GM12891 (cell line): ENCODE data around the gene ABCA13.

ENCODE experiments used
- DNase-seq: peaks from one replicate; pipeline ENCODE4 v3.0.0; 2011; ENCODE audit warnings: low spot score; ENCODE audit not compliant: insufficient read length
- FAIRE-seq: peaks from 2 replicates; lab custom pipeline; 2011; peaks lifted over from hg19 to GRCh38; lab: Jason Lieb, UNC
- PAX5 ChIP-seq: IDR thresholded peaks from 2 replicates; pipeline ENCODE4 v1.6.1; 2011; ENCODE audit warnings: low read length, moderate library complexity, mild to moderate bottlenecking; ENCODE audit not compliant: insufficient read depth, severe bottlenecking
- POLR2A ChIP-seq: IDR thresholded peaks from 2 replicates; pipeline ENCODE4 v1.6.1; 2011; ENCODE audit warnings: low read depth, low read length, control low read depth
- POLR2AphosphoS5 ChIP-seq: IDR thresholded peaks from 2 replicates; pipeline ENCODE4 v1.6.1; 2011; ENCODE audit warnings: low read depth, low read length, control low read depth
- POU2F2 ChIP-seq: IDR thresholded peaks from 2 replicates; pipeline ENCODE4 v1.6.1; 2011; ENCODE audit warnings: low read depth, mild to moderate bottlenecking, control low read depth, low read length, moderate library complexity
- SPI1 ChIP-seq: IDR thresholded peaks from 2 replicates; pipeline ENCODE4 v1.6.1; 2011; ENCODE audit warnings: low read depth, low read length, control low read depth
- TAF1 ChIP-seq: IDR thresholded peaks from 2 replicates; pipeline ENCODE4 v1.6.1; 2011; ENCODE audit warnings: low read depth, low read length, control low read depth

Gene ABCA13

DNA sequence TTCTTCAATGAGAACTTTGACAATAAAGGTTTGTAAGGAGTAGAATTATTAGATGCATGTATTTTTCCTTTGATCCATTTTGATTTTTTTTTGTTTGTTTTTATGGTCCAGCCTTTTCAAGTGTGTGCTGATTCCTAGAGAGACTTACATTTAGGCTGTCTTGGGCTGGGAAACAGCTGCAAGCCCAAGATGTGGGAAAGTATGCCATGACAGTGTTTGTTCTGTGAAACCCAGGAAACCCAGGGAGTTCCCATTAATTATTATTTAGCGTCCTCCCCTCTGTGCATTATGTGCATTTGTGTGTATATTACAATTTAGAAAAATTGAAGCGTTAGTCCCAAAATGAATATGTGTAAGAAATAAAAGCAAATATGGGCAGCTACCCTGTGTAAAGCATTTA is 216.7 kb downstream of the ABCA13 start:
- TF ChIP-seq TAF1, result no peak
- TF ChIP-seq PAX5, result no peak
- no peak for TF ChIP-seq POU2F2
- TF ChIP-seq POLR2AphosphoS5, result no peak
- TF ChIP-seq SPI1, result no peak
- no peak for TF ChIP-seq POLR2A
- DNase-seq (no peak), FAIRE-seq (no peak)

DNA sequence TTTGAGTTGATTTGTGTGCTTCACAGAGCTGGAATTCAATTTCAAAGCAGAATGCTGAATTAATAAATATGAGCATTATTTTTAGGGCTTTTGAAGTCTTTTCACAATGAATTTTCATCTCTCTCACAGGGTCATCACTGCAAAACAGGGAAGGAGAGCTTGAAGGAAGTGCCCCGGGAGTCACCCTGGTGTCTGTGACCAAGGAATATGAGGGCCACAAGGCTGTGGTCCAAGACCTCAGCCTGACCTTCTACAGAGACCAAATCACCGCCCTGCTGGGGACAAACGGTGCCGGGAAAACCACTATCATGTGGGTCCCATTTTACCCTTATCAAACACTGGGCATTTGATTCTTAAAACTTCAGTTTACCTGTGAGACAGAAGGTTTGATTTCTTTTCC is 217.7 kb downstream of the ABCA13 start:
- no peak for DNase-seq
- no peak for FAIRE-seq
- TF ChIP-seq PAX5 (no peak), POLR2AphosphoS5 (no peak), SPI1 (no peak), POU2F2 (no peak), TAF1 (no peak), POLR2A (no peak)

DNA sequence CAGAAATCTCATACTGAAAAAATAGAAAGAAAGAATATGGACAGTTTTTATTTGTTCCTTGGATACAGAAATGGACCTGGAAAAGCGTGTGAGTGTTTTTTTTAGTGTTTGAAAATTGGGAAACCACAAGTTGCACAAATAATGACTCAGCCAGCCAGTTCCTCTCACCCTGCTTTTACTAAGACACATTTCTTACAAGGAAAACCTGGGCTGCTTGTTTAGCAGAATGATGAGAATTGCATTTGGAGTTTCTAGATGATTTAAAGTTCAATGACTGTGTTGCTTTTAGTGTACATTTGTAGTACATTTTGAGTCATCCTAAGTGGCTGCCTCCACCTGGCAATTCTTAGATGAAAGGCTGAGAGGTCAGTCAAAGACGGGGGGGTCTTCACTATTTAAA is 218.7 kb downstream of the ABCA13 start:
- no peak for DNase-seq
- TF ChIP-seq POLR2AphosphoS5 (no peak), POLR2A (no peak), PAX5 (no peak), POU2F2 (no peak), SPI1 (no peak), TAF1 (no peak)
- FAIRE-seq, result no peak

DNA sequence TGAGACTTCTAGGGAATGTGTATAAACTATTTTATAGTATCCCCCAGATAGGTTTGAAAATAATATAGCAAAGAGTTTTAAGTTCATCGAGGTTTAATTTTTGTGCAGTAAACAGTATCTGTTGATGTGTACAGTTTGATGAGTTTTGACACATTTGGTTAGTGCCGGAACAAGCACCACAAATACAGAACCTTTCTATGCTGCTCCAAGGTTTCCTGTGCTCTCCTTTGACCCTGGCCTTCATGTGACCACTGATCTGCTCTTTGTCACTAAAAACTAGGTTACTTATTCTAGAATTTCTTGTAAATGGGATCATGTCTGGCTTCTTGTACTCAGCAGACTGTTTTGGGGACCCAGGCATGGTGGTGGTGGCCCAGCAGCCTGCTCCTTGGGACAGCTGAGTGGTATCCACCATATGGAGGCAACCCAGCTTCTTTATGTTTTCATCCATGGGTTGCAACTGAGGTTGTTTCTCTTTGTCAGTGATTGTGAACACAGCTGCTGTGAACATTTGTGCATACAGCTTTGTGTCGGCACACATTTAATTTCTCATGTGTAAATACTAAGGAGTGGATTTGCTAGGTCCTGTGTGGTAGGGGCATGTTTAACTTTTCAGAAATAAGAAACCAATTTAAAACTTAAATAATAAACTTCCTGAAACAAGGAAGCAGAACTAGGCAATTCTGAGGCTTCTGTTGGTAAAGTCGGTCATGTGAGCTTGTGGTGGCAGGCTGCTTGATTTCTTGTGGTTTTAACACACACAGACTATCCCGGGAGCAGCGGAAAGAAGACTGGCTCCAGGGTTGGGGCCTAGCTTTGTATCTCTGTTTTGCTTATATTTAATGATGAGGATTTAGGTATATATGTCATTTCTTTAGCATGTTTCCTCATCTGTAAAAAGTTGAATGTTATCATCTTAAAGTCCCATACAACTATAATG is 219.4 kb downstream of the ABCA13 start:
- FAIRE-seq, result no peak
- no peak for DNase-seq
- no peak for TF ChIP-seq POU2F2
- TF ChIP-seq PAX5, result no peak
- no peak for TF ChIP-seq POLR2A
- no peak for TF ChIP-seq TAF1
- no peak for TF ChIP-seq POLR2AphosphoS5
- TF ChIP-seq SPI1, result no peak

DNA sequence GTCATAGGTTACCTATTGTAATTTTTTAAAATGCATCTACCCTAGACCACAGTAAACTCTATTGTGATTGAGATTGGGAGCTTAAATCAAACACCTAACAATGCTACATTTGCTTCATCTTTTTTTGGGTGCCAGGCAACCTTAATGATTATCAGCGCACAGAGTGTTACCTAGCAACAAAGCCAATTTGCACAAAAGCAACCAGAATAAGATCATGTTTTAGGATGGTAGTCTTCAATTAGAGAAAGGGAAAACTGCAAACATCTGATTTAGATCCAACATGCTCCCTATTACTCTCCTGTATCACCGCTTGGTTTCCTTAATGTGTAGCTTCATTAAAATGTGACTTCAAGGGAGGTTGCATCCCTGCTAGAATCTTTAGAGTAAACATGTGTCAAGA is 226.9 kb downstream of the ABCA13 start:
- FAIRE-seq (no peak), DNase-seq (no peak)
- TF ChIP-seq POU2F2, result no peak
- TF ChIP-seq TAF1, result no peak
- TF ChIP-seq POLR2A, result no peak
- TF ChIP-seq SPI1, result no peak
- TF ChIP-seq POLR2AphosphoS5, result no peak
- TF ChIP-seq PAX5, result no peak

DNA sequence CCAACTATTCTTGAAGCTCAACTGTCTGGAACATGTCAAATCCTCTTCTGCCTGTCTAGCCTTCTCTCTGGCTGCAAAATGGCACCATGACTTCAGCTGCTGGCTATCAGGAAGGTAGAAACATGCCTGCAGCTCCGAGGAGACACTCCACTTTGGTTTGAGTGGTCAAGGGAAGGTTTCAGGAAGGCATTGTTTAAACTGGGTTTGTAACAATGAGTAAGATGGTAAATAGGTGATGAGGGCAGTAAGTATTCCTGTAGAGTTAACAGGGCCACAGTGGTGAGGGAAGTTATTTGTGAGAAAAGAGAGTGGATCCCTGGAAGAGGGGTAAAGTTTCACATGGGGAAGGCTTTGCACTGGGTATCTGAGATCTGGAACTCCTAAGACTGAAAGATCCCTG is 231.5 kb downstream of the ABCA13 start:
- TF ChIP-seq POLR2A (no peak), TAF1 (no peak), POU2F2 (no peak), PAX5 (no peak), POLR2AphosphoS5 (no peak)
- DNase-seq (no peak), FAIRE-seq (no peak)

DNA sequence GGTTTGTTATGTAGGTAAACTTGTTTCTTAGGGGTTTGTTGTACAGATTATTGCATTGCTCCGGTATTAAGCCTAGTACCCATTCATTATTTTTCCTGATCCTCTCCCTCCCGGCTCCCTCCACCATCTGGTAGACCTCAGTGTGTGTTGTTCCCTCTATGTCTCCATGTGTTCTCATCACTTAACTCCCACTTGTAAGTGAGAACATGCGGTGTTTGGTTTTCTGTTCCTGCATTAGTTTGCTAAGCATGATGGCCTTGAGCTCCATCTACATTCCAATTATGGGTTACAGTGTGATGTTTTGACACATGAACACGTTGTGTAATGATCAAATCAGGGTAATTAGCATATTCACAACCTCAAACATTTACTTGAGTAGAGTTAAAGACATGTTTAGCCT is 237.5 kb downstream of the ABCA13 start:
- TF ChIP-seq SPI1 (no peak), POU2F2 (no peak), POLR2AphosphoS5 (no peak), PAX5 (no peak), TAF1 (no peak), POLR2A (no peak)
- DNase-seq (no peak), FAIRE-seq (no peak)

DNA sequence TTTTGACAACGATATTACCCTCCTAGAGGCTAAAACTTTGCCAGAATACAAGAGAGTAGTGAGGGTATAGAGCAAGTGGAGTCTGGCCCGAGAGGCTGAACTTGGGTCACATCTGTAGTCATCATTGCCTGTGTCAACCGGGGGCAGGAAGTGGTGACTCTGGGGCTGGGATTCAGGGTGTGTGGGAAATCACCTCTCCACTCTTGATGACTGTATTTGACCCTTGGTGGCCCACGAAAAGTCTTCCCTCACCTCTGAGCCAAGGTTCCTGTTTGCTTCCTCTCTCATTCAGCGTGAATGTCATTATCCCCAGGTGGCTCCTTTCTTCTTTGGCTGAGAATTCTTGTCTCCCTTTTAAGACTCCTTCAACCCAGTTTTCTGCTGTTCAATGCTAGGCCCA is 240.4 kb downstream of the ABCA13 start:
- FAIRE-seq (no peak), DNase-seq (no peak)
- TF ChIP-seq POLR2AphosphoS5, result no peak
- TF ChIP-seq POU2F2, result no peak
- TF ChIP-seq SPI1, result no peak
- no peak for TF ChIP-seq TAF1
- no peak for TF ChIP-seq PAX5
- no peak for TF ChIP-seq POLR2A

DNA sequence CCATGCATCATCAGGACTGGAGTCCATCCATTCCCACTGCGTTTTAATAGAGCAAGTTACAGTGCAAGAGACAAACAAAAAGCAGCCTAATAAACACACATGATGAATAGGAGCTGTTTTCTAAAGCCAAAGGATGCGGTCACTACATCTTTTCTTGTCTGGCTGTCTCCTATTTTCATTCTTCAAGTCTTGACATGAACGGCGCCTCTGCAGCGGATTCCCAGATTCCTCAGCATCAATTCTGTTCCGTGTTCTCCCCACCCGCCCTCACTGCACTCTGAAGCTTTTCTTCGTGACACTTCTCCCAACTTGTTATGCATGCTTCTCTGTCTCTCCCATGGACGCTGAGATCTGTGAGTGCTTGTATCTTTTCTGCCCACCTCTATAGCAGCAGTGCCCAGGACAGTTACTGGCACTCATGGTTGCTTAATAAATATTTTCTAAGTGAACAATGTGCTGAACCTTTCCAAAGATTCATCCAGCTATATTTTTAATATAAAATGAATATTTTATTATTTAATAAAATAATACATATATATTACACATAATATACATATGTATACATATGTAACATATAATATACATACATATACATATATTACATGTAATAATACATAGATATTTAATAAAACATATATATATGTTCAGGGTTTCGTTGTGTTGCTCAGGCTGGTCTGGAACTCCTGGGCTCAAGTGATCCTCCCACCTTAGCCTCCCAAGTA is 242.9 kb downstream of the ABCA13 start:
- no peak for FAIRE-seq
- no peak for DNase-seq
- no peak for TF ChIP-seq SPI1
- TF ChIP-seq POU2F2, result no peak
- TF ChIP-seq POLR2AphosphoS5, result no peak
- TF ChIP-seq TAF1, result no peak
- TF ChIP-seq PAX5, result no peak
- TF ChIP-seq POLR2A, result no peak
